Astrocyte (in vitro differentiated cells and primary cell): ENCODE results near the gene TRIL. TPM values are rescaled to one million over a fixed set of nuclear protein-coding genes. Genes with fewer than 3 reads are reported as not detected.

Source experiments
- DNase-seq: peaks from one replicate; pipeline ENCODE4 v3.0.0-alpha.2; 2010; ENCODE audit warnings: low read depth
- FAIRE-seq: peaks from 2 replicates; lab custom pipeline; 2011; peaks lifted over from hg19 to GRCh38; lab: Jason Lieb, UNC
- H2AFZ ChIP-seq: 2 replicates; pipeline ENCODE4 v1.6.0; 2012; ENCODE audit warnings: low read depth, low read length, inconsistent platforms
- H3K27ac ChIP-seq: 2 replicates; pipeline ENCODE4 v1.5.1; 2011; ENCODE audit warnings: low read depth, low read length, inconsistent platforms
- H3K27me3 ChIP-seq: 2 replicates; pipeline ENCODE4 v1.6.0; 2011; ENCODE audit warnings: low read length, inconsistent platforms; ENCODE audit not compliant: insufficient read depth
- H3K36me3 ChIP-seq: 2 replicates; pipeline ENCODE4 v1.5.1; 2011; ENCODE audit warnings: low read length, inconsistent platforms; ENCODE audit not compliant: insufficient read depth
- H3K4me1 ChIP-seq: 2 replicates; pipeline ENCODE4 v1.5.1; 2011; ENCODE audit warnings: low read length, inconsistent platforms; ENCODE audit not compliant: insufficient read depth
- H3K4me2 ChIP-seq: 2 replicates; pipeline ENCODE4 v1.6.0; 2012; ENCODE audit warnings: low read length, inconsistent platforms
- H3K4me3 ChIP-seq: 2 replicates; pipeline ENCODE4 v1.5.1; 2011; ENCODE audit warnings: low read depth, mild to moderate bottlenecking, low read length, inconsistent platforms; ENCODE audit not compliant: insufficient read depth
- H3K79me2 ChIP-seq: 2 replicates; pipeline ENCODE4 v1.6.0; 2012; ENCODE audit warnings: mild to moderate bottlenecking, low read length, inconsistent platforms; ENCODE audit not compliant: insufficient read depth
- H3K9ac ChIP-seq: 2 replicates; pipeline ENCODE4 v1.6.0; 2012; ENCODE audit warnings: mild to moderate bottlenecking, low read length, inconsistent platforms
- H3K9me3 ChIP-seq: 2 replicates; pipeline ENCODE4 v1.5.1; 2012; ENCODE audit warnings: low read depth, mild to moderate bottlenecking, low read length, inconsistent platforms; ENCODE audit not compliant: insufficient read depth
- H4K20me1 ChIP-seq: 2 replicates; pipeline ENCODE4 v1.6.0; 2012; ENCODE audit warnings: low read length, inconsistent platforms; ENCODE audit not compliant: insufficient read depth
- H3K27ac Mint-ChIP-seq: one replicate; pipeline ENCODE4 v1.8.0; 2021; ENCODE audit warnings: mild to moderate bottlenecking, mixed read lengths; ENCODE audit not compliant: unreplicated experiment
- H3K27me3 Mint-ChIP-seq: one replicate; pipeline ENCODE4 v1.8.0; 2021; ENCODE audit warnings: low read depth, mixed read lengths; ENCODE audit not compliant: unreplicated experiment
- H3K36me3 Mint-ChIP-seq: one replicate; pipeline ENCODE4 v1.8.0; 2021; ENCODE audit warnings: low read depth, mixed read lengths; ENCODE audit not compliant: unreplicated experiment
- H3K4me1 Mint-ChIP-seq: one replicate; pipeline ENCODE4 v1.8.0; 2021; ENCODE audit warnings: low read depth, mixed read lengths; ENCODE audit not compliant: unreplicated experiment
- H3K4me3 Mint-ChIP-seq: one replicate; pipeline ENCODE4 v1.8.0; 2021; ENCODE audit warnings: mild to moderate bottlenecking, moderate library complexity, mixed read lengths; ENCODE audit not compliant: unreplicated experiment
- H3K9me3 Mint-ChIP-seq: one replicate; pipeline ENCODE4 v1.8.0; 2021; ENCODE audit warnings: mild to moderate bottlenecking, mixed read lengths; ENCODE audit not compliant: unreplicated experiment
- CTCF ChIP-seq: IDR thresholded peaks from 2 replicates; pipeline ENCODE4 v1.5.1; 2011; ENCODE audit warnings: low read depth, mild to moderate bottlenecking, inconsistent platforms, low read length, moderate library complexity; ENCODE audit not compliant: insufficient read depth
- EZH2 ChIP-seq: IDR thresholded peaks from 2 replicates; pipeline ENCODE4 v1.6.1; 2012; ENCODE audit warnings: mild to moderate bottlenecking, low read length, inconsistent platforms; ENCODE audit not compliant: insufficient read depth
- total RNA-seq: library from RNA; stranded (reverse); gene quantifications from 2 replicates; pipeline ENCODE4 v1.2.1, GENCODE V29; 2021

Gene TRIL
- total RNA-seq, 1 donor from 2014 or later: 0.45 TPM

- Mint-ChIP-seq H3K9me3 (no peaks in the 10 kb centered on the region), H3K27me3 (peaks cover 6% of the 10 kb centered on the region), H3K27ac (no peak overlapping the region), H3K36me3 (no peaks in the 10 kb centered on the region), H3K4me3 (no peak overlapping the region), H3K4me1 (peaks cover 7% of the 10 kb centered on the region)
- Histone ChIP-seq H3K27me3 (no peaks in the 10 kb centered on the region), H2AFZ (no peak overlapping the region), H4K20me1 (no peaks in the 10 kb centered on the region), H3K4me2 (no peak overlapping the region), H3K9me3 (no peaks in the 10 kb centered on the region), H3K36me3 (no peaks in the 10 kb centered on the region), H3K4me3 (no peak overlapping the region), H3K9ac (no peak overlapping the region), H3K79me2 (no peaks in the 10 kb centered on the region), H3K27ac (no peak overlapping the region), H3K4me1 (no peaks in the 10 kb centered on the region)
- FAIRE-seq (no peak), DNase-seq (no peak)
- no peak for TF ChIP-seq CTCF
- no peak for TF ChIP-seq EZH2
These were observed 18.1 kb downstream of the TRIL start for GRCh38 chr7:28939844-28940544.

DNA sequence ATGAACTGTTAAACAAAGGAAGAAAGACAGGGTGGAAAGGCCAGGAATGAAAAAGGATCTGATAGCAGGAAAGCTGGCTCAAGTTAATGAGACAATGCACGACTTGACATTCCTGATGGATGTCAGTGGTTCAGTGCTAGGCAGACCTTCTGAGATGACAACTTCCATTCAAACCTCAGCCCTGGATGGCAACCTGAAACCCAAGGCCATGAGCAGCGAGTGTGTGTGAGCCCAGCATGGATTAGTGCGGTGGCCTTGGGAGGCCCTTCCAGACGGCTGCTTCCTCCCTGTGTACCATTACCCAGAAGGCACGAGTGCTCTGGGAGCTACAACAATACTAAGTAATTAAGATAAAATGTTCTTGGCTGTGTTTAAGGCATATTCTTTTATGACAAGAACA, 18.8 kb downstream of the TRIL start:
- H3K27ac ChIP-seq: no peak overlapping the region
- H2AFZ ChIP-seq: no peak overlapping the region
- H3K27me3 ChIP-seq: no peaks in the 10 kb centered on the region
- Mint-ChIP-seq H3K27me3 (peaks cover 6% of the 10 kb centered on the region), H3K4me3 (no peak overlapping the region), H3K27ac (no peak overlapping the region), H3K4me1 (peaks cover 7% of the 10 kb centered on the region), H3K36me3 (no peaks in the 10 kb centered on the region), H3K9me3 (no peaks in the 10 kb centered on the region)
- no peak for FAIRE-seq
- no peaks in the 10 kb centered on the region for H3K36me3 ChIP-seq
- no peak overlapping the region for H3K4me2 ChIP-seq
- H3K4me1 ChIP-seq: no peaks in the 10 kb centered on the region
- H3K79me2 ChIP-seq: no peaks in the 10 kb centered on the region
- no peak for DNase-seq
- H3K9me3 ChIP-seq: no peaks in the 10 kb centered on the region
- H4K20me1 ChIP-seq: no peaks in the 10 kb centered on the region
- TF ChIP-seq EZH2 (no peak), CTCF (no peak)
- no peak overlapping the region for H3K9ac ChIP-seq
- H3K4me3 ChIP-seq: no peak overlapping the region

DNA sequence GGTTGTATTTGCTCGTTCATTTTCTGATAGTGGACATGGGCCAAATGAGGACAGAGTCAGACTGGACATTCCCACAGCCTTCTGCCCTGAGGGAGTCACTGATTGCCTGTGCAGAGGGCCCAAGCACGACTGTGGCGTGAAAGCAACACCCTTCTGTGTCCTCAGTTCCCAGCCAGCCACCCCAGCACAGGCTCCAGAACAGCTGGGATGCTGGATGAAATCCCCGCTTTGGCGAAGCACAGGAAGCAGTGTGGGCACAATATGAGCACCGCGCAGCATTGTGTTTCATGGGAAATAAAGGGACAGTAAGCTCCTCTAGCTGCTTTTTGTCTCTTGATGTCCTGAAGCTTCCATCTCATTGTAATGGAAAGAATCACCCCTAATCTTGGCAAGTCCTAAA, 20.5 kb downstream of the TRIL start:
- no peaks in the 10 kb centered on the region for H3K79me2 ChIP-seq
- H3K4me1 ChIP-seq: no peaks in the 10 kb centered on the region
- no peak overlapping the region for H3K4me2 ChIP-seq
- no peak overlapping the region for H3K27ac ChIP-seq
- H4K20me1 ChIP-seq: no peaks in the 10 kb centered on the region
- TF ChIP-seq CTCF (no peak), EZH2 (no peak)
- H3K27ac Mint-ChIP-seq: no peak overlapping the region
- H3K4me3 Mint-ChIP-seq: no peak overlapping the region
- no peak overlapping the region for H3K4me3 ChIP-seq
- H3K27me3 ChIP-seq: no peaks in the 10 kb centered on the region
- H3K9me3 Mint-ChIP-seq: no peaks in the 10 kb centered on the region
- no peaks in the 10 kb centered on the region for H3K36me3 ChIP-seq
- no peak overlapping the region for H3K9ac ChIP-seq
- peaks cover 4% of the 10 kb centered on the region for H3K27me3 Mint-ChIP-seq
- no peak overlapping the region for H2AFZ ChIP-seq
- no peaks in the 10 kb centered on the region for H3K36me3 Mint-ChIP-seq
- peaks cover 12% of the 10 kb centered on the region for H3K4me1 Mint-ChIP-seq
- no peaks in the 10 kb centered on the region for H3K9me3 ChIP-seq
- no peak for FAIRE-seq
- DNase-seq: no peak
